GM23248 (cell line): ENCODE results near the gene SMCHD1. TPM values are rescaled to one million over a fixed set of nuclear protein-coding genes. Genes with fewer than 3 reads are reported as not detected.

ENCODE experiments used
- DNase-seq: peaks from one replicate; pipeline ENCODE4 v3.0.0-alpha.2; 2015
- H2AFZ ChIP-seq: fragments of 200-600 bp; sonication (generic); 2 replicates; pipeline ENCODE4 v1.6.1; 2016; ENCODE audit warnings: antibody characterized with exemption
- H3F3A ChIP-seq: fragments of 200-600 bp; sonication (generic); 2 replicates; pipeline ENCODE4 v1.6.1; 2016; ENCODE audit warnings: mild to moderate bottlenecking, antibody characterized with exemption, mixed run types; ENCODE audit not compliant: insufficient read depth
- H3K27ac ChIP-seq: fragments of 200-600 bp; sonication (generic); 2 replicates; pipeline ENCODE4 v1.5.1; 2016; ENCODE audit warnings: mild to moderate bottlenecking
- H3K27me3 ChIP-seq: fragments of 200-600 bp; sonication (generic); replicated peaks from 2 replicates; pipeline ENCODE4 v1.6.1; 2016; ENCODE audit warnings: mild to moderate bottlenecking; ENCODE audit not compliant: insufficient read depth
- H3K36me3 ChIP-seq: fragments of 200-600 bp; sonication (generic); 2 replicates; pipeline ENCODE4 v1.6.1; 2016; ENCODE audit warnings: low read depth, mild to moderate bottlenecking
- H3K4me1 ChIP-seq: fragments of 200-600 bp; sonication (generic); 2 replicates; pipeline ENCODE4 v1.6.1; 2016; ENCODE audit warnings: mild to moderate bottlenecking; ENCODE audit not compliant: insufficient read depth
- H3K4me2 ChIP-seq: fragments of 200-600 bp; sonication (generic); one replicate; pipeline ENCODE4 v1.6.1; 2016; ENCODE audit warnings: mild to moderate bottlenecking; ENCODE audit not compliant: unreplicated experiment
- H3K4me3 ChIP-seq: fragments of 200-600 bp; sonication (generic); 2 replicates; pipeline ENCODE4 v1.5.1; 2016; ENCODE audit warnings: mild to moderate bottlenecking
- H3K79me2 ChIP-seq: fragments of 200-600 bp; sonication (generic); 2 replicates; pipeline ENCODE4 v1.6.1; 2016; ENCODE audit warnings: mild to moderate bottlenecking; ENCODE audit not compliant: insufficient read depth
- H3K9ac ChIP-seq: fragments of 200-600 bp; sonication (generic); 2 replicates; pipeline ENCODE4 v1.6.1; 2016; ENCODE audit warnings: mild to moderate bottlenecking
- H3K9me2 ChIP-seq: fragments of 200-600 bp; sonication (generic); 2 replicates; pipeline ENCODE4 v1.6.1; 2016; ENCODE audit warnings: mixed run types, mild to moderate bottlenecking, moderate library complexity; ENCODE audit not compliant: insufficient read depth
- H3K9me3 ChIP-seq: fragments of 200-600 bp; sonication (generic); one replicate; pipeline ENCODE4 v1.6.1; 2017; ENCODE audit warnings: low read depth
- H4K20me1 ChIP-seq: fragments of 200-600 bp; sonication (generic); 2 replicates; pipeline ENCODE4 v1.6.0; 2016; ENCODE audit not compliant: insufficient read depth
- EZH2 ChIP-seq: fragments of 200-600 bp; sonication (generic); IDR thresholded peaks from 2 replicates; pipeline ENCODE4 v1.6.1; 2018; ENCODE audit warnings: antibody characterized with exemption, mild to moderate bottlenecking; ENCODE audit not compliant: insufficient read depth, poor library complexity, severe bottlenecking
- EZH2phosphoT487 ChIP-seq: fragments of 200-600 bp; sonication (generic); IDR thresholded peaks from 2 replicates; pipeline ENCODE4 v1.6.1; 2018; ENCODE audit warnings: antibody characterized with exemption, moderate library complexity, mild to moderate bottlenecking, low read depth; ENCODE audit not compliant: insufficient read depth
- WGBS, 2 experiments: methylation state at CpG; one replicate each; pipeline ENCODE4 v1.1.6; 2015 to 2017; ENCODE audit warnings: low lambda C conversion rate in 2 of 2, low coverage in 1 of 2; ENCODE audit errors: missing lambda C conversion rate in 2 of 2; 5-methylcytosine and 5-hydroxymethylcytosine counted together
- in situ Hi-C: fragments of 300-500 bp; cut with MboI; formaldehyde crosslinking; loops from 2 replicates; pipeline ENCODE4 v1.15.0; 2020
- polyA plus RNA-seq: library from polyadenylated mRNA; unstranded; fragments of >200 nt; fragmentation: Nextera tagmentation; extraction: Ambion mirVana; gene quantifications from 2 replicates; pipeline ENCODE4 v1.2.1, GENCODE V29; 2016
- total RNA-seq: library from RNA; depleted of rRNA; stranded (reverse); fragments of >200 nt; shearing (Covaris generic); gene quantifications from 2 replicates; pipeline ENCODE4 v1.2.3, GENCODE V29; 2014

The SMCHD1 gene
- total and polyA plus RNA-seq, 2 experiments from 2014 or later = 6.4 to 34.0 TPM

- H3K4me1 ChIP-seq = no peaks in the 10 kb centered on the region
- H3K9me3 ChIP-seq = no peaks in the 10 kb centered on the region
- H3K4me2 ChIP-seq = no peak overlapping the region
- H3K4me3 ChIP-seq = no peak overlapping the region
- TF ChIP-seq EZH2phosphoT487 = no peak
- no peak for TF ChIP-seq EZH2
- WGBS, 2 experiments = 93 to 94% methylated on average over 2 of the region's 2 CpGs
- DNase-seq = no peak
- H4K20me1 ChIP-seq = no peaks in the 10 kb centered on the region
- no peaks in the 10 kb centered on the region for H3K27me3 ChIP-seq
- H3K9ac ChIP-seq = no peak overlapping the region
- peaks cover 17% of the 10 kb centered on the region for H3K36me3 ChIP-seq
- H3F3A ChIP-seq = no peaks in the 10 kb centered on the region
- H3K27ac ChIP-seq = no peak overlapping the region
- no peaks in the 10 kb centered on the region for H3K79me2 ChIP-seq
- H2AFZ ChIP-seq = no peak overlapping the region
- in situ Hi-C loops = no loop called here
- H3K9me2 ChIP-seq = no peaks in the 10 kb centered on the region
Measured at GRCh38 chr18:2792395-2792794, 136.9 kb downstream of the SMCHD1 start.

- Histone ChIP-seq H3K27me3 (no peaks in the 10 kb centered on the region), H3K27ac (no peak overlapping the region), H2AFZ (no peak overlapping the region), H4K20me1 (no peaks in the 10 kb centered on the region), H3K9me2 (no peaks in the 10 kb centered on the region), H3K9ac (no peak overlapping the region), H3K4me1 (no peaks in the 10 kb centered on the region), H3K4me3 (no peak overlapping the region), H3K79me2 (no peaks in the 10 kb centered on the region), H3F3A (no peaks in the 10 kb centered on the region), H3K4me2 (no peak overlapping the region), H3K36me3 (peaks cover 20% of the 10 kb centered on the region), H3K9me3 (no peaks in the 10 kb centered on the region)
- in situ Hi-C loops = no loop called here
- TF ChIP-seq EZH2 (no peak), EZH2phosphoT487 (no peak)
- DNase-seq = no peak
- 96 to 98% methylated on average over 9 of the region's 9 CpGs for WGBS, 2 experiments
Measured at GRCh38 chr18:2794159-2794558, 138.6 kb downstream of the SMCHD1 start.

GRCh38 chr18:2797951-2798350, 142.4 kb downstream of the SMCHD1 start:
- no peak for DNase-seq
- no peaks in the 10 kb centered on the region for H3K9me3 ChIP-seq
- H3K27ac ChIP-seq = no peak overlapping the region
- in situ Hi-C loops = no loop called here
- H3K79me2 ChIP-seq = no peaks in the 10 kb centered on the region
- H3K27me3 ChIP-seq = no peaks in the 10 kb centered on the region
- no peaks in the 10 kb centered on the region for H3K4me1 ChIP-seq
- H2AFZ ChIP-seq = no peak overlapping the region
- no peak for TF ChIP-seq EZH2
- no peak for TF ChIP-seq EZH2phosphoT487
- H3K4me2 ChIP-seq = no peak overlapping the region
- H3F3A ChIP-seq = no peaks in the 10 kb centered on the region
- H3K4me3 ChIP-seq = no peak overlapping the region
- no peaks in the 10 kb centered on the region for H3K9me2 ChIP-seq
- H4K20me1 ChIP-seq = no peaks in the 10 kb centered on the region
- peaks cover 20% of the 10 kb centered on the region for H3K36me3 ChIP-seq
- H3K9ac ChIP-seq = no peak overlapping the region
- 97 to 100% methylated on average over 1 of the region's 1 CpG for WGBS, 2 experiments

GRCh38 chr18:2799369-2799768, 143.8 kb downstream of the SMCHD1 start:
- Histone ChIP-seq H3K9me3 (no peaks in the 10 kb centered on the region), H3K9me2 (no peaks in the 10 kb centered on the region), H3F3A (0 out of 2 replicates have a peak, but pooled peaks cover under 1% of the 10 kb centered on the region), H3K4me1 (no peaks in the 10 kb centered on the region), H4K20me1 (no peaks in the 10 kb centered on the region), H3K79me2 (no peaks in the 10 kb centered on the region), H3K4me3 (no peak overlapping the region), H3K9ac (no peak overlapping the region), H3K27me3 (no peaks in the 10 kb centered on the region), H3K27ac (no peak overlapping the region), H3K4me2 (no peak overlapping the region), H3K36me3 (peaks cover 20% of the 10 kb centered on the region), H2AFZ (no peak overlapping the region)
- WGBS, 2 experiments = 73 to 78% methylated on average over 2 of the region's 2 CpGs
- no peak for DNase-seq
- in situ Hi-C loops = no loop called here
- TF ChIP-seq EZH2 (no peak), EZH2phosphoT487 (no peak)
